OCI-LY1 (cell line): Measurements from ENCODE around the gene KXD1.

ENCODE experiments used
- H2AFZ ChIP-seq: fragments of 200-600 bp; sonication (generic), shearing (Covaris generic); 2 replicates; pipeline ENCODE4 v1.6.0; 2014; ENCODE audit warnings: antibody characterized with exemption, mild to moderate bottlenecking, low read length
- H3F3A ChIP-seq: fragments of 200-600 bp; sonication (generic), shearing (Covaris generic); 2 replicates; pipeline ENCODE4 v1.6.0; 2014; ENCODE audit warnings: mild to moderate bottlenecking, antibody characterized with exemption, low read length, moderate library complexity; ENCODE audit not compliant: insufficient read depth
- H3K27ac ChIP-seq: fragments of 200-600 bp; sonication (generic); 2 replicates; pipeline ENCODE4 v1.5.1; 2014; ENCODE audit warnings: low read length, mixed run types, mild to moderate bottlenecking, low read depth; ENCODE audit not compliant: poor library complexity, severe bottlenecking
- H3K27me3 ChIP-seq: fragments of 200-600 bp; sonication (generic); 2 replicates; pipeline ENCODE4 v1.6.0; 2014; ENCODE audit warnings: antibody characterized with exemption, mild to moderate bottlenecking, low read length, moderate library complexity; ENCODE audit not compliant: insufficient read depth
- H3K36me3 ChIP-seq: fragments of 200-600 bp; sonication (generic); 2 replicates; pipeline ENCODE4 v1.6.1; 2014; ENCODE audit warnings: mild to moderate bottlenecking, antibody characterized with exemption, low read length, moderate library complexity, mixed read lengths; ENCODE audit not compliant: insufficient read depth
- H3K4me1 ChIP-seq: fragments of 200-600 bp; sonication (generic); 2 replicates; pipeline ENCODE4 v1.5.1; 2014; ENCODE audit warnings: mild to moderate bottlenecking, low read length, moderate library complexity; ENCODE audit not compliant: insufficient read depth, severe bottlenecking
- H3K4me2 ChIP-seq: fragments of 200-600 bp; sonication (generic), shearing (Covaris generic); 2 replicates; pipeline ENCODE4 v1.6.1; 2014; ENCODE audit warnings: low read length
- H3K4me3 ChIP-seq: fragments of 200-600 bp; sonication (generic); 2 replicates; pipeline ENCODE4 v1.5.1; 2014; ENCODE audit warnings: low read length, low read depth, mild to moderate bottlenecking, mixed read lengths; ENCODE audit not compliant: poor library complexity, severe bottlenecking
- H3K79me2 ChIP-seq: fragments of 200-600 bp; shearing (Covaris generic); 2 replicates; pipeline ENCODE4 v1.6.1; 2016; ENCODE audit warnings: mixed run types, low read length, mixed read lengths; ENCODE audit not compliant: insufficient read depth
- H3K9ac ChIP-seq: fragments of 200-600 bp; sonication (generic), shearing (Covaris generic); 2 replicates; pipeline ENCODE4 v1.6.1; 2014; ENCODE audit warnings: mild to moderate bottlenecking, low read length, mixed read lengths
- H3K9me2 ChIP-seq: fragments of 200-600 bp; sonication (generic), shearing (Covaris generic); 2 replicates; pipeline ENCODE4 v1.6.1; 2014; ENCODE audit warnings: low read depth, mild to moderate bottlenecking, low read length, mixed read lengths
- H3K9me3 ChIP-seq: fragments of 200-600 bp; shearing (Covaris generic); 2 replicates; pipeline ENCODE4 v1.6.1; 2014; ENCODE audit warnings: low read length, mixed read lengths
- H4K20me1 ChIP-seq: fragments of 200-600 bp; sonication (generic), shearing (Covaris generic); 2 replicates; pipeline ENCODE4 v1.6.0; 2016; ENCODE audit warnings: mild to moderate bottlenecking, low read length; ENCODE audit not compliant: insufficient read depth
- CTCF ChIP-seq: fragments of 200-600 bp; sonication (generic), shearing (Covaris generic); IDR thresholded peaks from 2 replicates; pipeline ENCODE4 v1.5.1; 2017; ENCODE audit warnings: mild to moderate bottlenecking, antibody characterized with exemption, low read length, moderate library complexity, mixed read lengths
- EZH2 ChIP-seq: fragments of 200-600 bp; sonication (generic), shearing (Covaris generic); IDR thresholded peaks from 2 replicates; pipeline ENCODE4 v1.8.0; 2017; ENCODE audit warnings: borderline replicate concordance, mixed run types, mild to moderate bottlenecking, antibody characterized with exemption, low read length, moderate library complexity, mixed read lengths

Gene KXD1

GRCh38 chr19:18557411-18558201 is at the start of gene KXD1:
Gene KXD1 (plus strand): TSS chr19:18557870. CDS start chr19:18562057, 4,187 bp downstream.
- peak within 1 kb of the TSS; percentile 73 for H3K27ac ChIP-seq
- no peaks in the 10 kb centered on the region for H4K20me1 ChIP-seq
- no peaks in the 10 kb centered on the region for H3K9me3 ChIP-seq
- H3K4me3 ChIP-seq: peak within 1 kb of the TSS; percentile 82
- H3K4me2 ChIP-seq: peak within 1 kb of the TSS; percentile 97
- H3K79me2 ChIP-seq: peaks cover 13% of the 10 kb centered on the region
- H3K27me3 ChIP-seq: no peaks in the 10 kb centered on the region
- H3K4me1 ChIP-seq: peaks cover 36% of the 10 kb centered on the region
- no peak within 1 kb of the TSS for H2AFZ ChIP-seq
- peaks cover 11% of the 10 kb centered on the region for H3K36me3 ChIP-seq
- H3F3A ChIP-seq: no peaks in the 10 kb centered on the region
- no peaks in the 10 kb centered on the region for H3K9me2 ChIP-seq
- TF ChIP-seq CTCF: no peak
- no peak for TF ChIP-seq EZH2
- peak within 1 kb of the TSS; percentile 91 for H3K9ac ChIP-seq

- Histone ChIP-seq H3K36me3 (no peaks in the 10 kb centered on the region), H3K4me1 (peaks cover 22% of the 10 kb centered on the region), H3K27me3 (no peaks in the 10 kb centered on the region), H3K9me3 (no peaks in the 10 kb centered on the region), H3K4me3 (no peak overlapping the region), H3K79me2 (peaks cover 6% of the 10 kb centered on the region), H3K9me2 (no peaks in the 10 kb centered on the region), H3K9ac (no peak overlapping the region), H3K27ac (no peak overlapping the region), H4K20me1 (no peaks in the 10 kb centered on the region), H3F3A (no peaks in the 10 kb centered on the region), H3K4me2 (no peak overlapping the region), H2AFZ (no peak overlapping the region)
- TF ChIP-seq CTCF (no peak), EZH2 (no peak)
These were observed 49.1 kb upstream of the KXD1 start for GRCh38 chr19:18508585-18508984.

GRCh38 chr19:18510216-18510615 is 47.5 kb upstream of the KXD1 start:
- Histone ChIP-seq H3F3A (no peaks in the 10 kb centered on the region), H3K27me3 (no peaks in the 10 kb centered on the region), H3K36me3 (no peaks in the 10 kb centered on the region), H3K79me2 (peaks cover 6% of the 10 kb centered on the region), H3K4me1 (peaks cover 18% of the 10 kb centered on the region), H3K4me3 (no peak overlapping the region), H3K9me3 (no peaks in the 10 kb centered on the region), H4K20me1 (no peaks in the 10 kb centered on the region), H3K4me2 (no peak overlapping the region), H2AFZ (no peak overlapping the region), H3K9me2 (no peaks in the 10 kb centered on the region), H3K9ac (no peak overlapping the region), H3K27ac (no peak overlapping the region)
- TF ChIP-seq CTCF (no peak), EZH2 (no peak)
